Activated CD8-positive, alpha-beta T cell treated with anti-CD3 and anti-CD28 coated beads, Interleukin-2, amount 10 ng/mL, durations not matched to agents 7 days and 5 days (primary cell): ENCODE data around the gene ADGRF4. TPM values are rescaled to one million over a fixed set of nuclear protein-coding genes. Genes with fewer than 3 reads are reported as not detected.

Experiments used
- ATAC-seq: fragments of 150-1000 bp; cut with Tn5 transposase; one replicate; pipeline ENCODE4 v1.10.0; 2021; ENCODE audit warnings: moderate library complexity
- CTCF ChIA-PET: fragments of 350-600 bp; sonication (Branson Sonifier 250); formaldehyde crosslinking; loops from one replicate; lab custom pipeline; 2021; ENCODE audit warnings: antibody characterized with exemption; lab: Charles Lee
- POLR2A ChIA-PET: fragments of 350-600 bp; sonication (Branson Sonifier 250); formaldehyde crosslinking; loops from one replicate; lab custom pipeline; 2021; ENCODE audit warnings: antibody characterized with exemption; lab: Charles Lee
- DNase-seq: peaks from one replicate; pipeline ENCODE4 v3.0.0-alpha.2; 2020
- H3K27ac Mint-ChIP-seq: one replicate; pipeline ENCODE4 v1.8.0; 2021; ENCODE audit warnings: mild to moderate bottlenecking, mixed read lengths
- H3K27me3 Mint-ChIP-seq: one replicate; pipeline ENCODE4 v1.8.0; 2021; ENCODE audit warnings: low read depth, mixed read lengths
- H3K36me3 Mint-ChIP-seq: one replicate; pipeline ENCODE4 v1.8.0; 2021; ENCODE audit warnings: low read depth, mixed read lengths
- H3K4me1 Mint-ChIP-seq: one replicate; pipeline ENCODE4 v1.8.0; 2021; ENCODE audit warnings: low read depth, mixed read lengths
- H3K4me3 Mint-ChIP-seq: one replicate; pipeline ENCODE4 v1.8.0; 2021; ENCODE audit warnings: mild to moderate bottlenecking, mixed read lengths
- H3K9me3 Mint-ChIP-seq: one replicate; pipeline ENCODE4 v1.8.0; 2022; ENCODE audit warnings: mixed read lengths; ENCODE audit not compliant: insufficient read depth
- total RNA-seq, 2 experiments: library from RNA; stranded (reverse); gene quantifications; one replicate each; pipeline ENCODE4 v1.2.3, GENCODE V29; 2021

Gene ADGRF4
- total RNA-seq, 2 experiments from 2014 or later: not detected

DNA sequence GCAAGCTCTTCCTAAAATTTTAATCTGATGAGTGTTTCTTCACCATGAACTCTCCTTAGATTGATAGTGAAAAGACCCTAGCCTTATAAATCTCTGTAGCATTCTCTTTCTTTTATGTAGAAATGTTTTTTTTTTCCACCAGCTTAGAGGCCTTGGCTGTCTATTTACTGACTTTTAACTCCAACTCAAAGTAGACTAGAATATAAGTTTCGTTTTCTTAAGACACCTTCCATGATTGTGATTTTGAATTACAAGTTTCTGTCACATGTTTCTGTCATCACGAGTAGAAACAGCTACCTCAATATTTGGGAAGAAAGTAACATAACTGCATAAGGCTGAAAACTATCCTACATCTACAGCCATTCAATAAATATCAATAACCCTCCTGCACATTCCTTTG lies 17.8 kb downstream of the ADGRF4 start:
- Mint-ChIP-seq H3K27me3 (peaks cover 4% of the 10 kb centered on the region), H3K4me1 (peaks cover 3% of the 10 kb centered on the region), H3K36me3 (no peaks in the 10 kb centered on the region), H3K27ac (no peak overlapping the region), H3K4me3 (no peak overlapping the region), H3K9me3 (no peaks in the 10 kb centered on the region)
- ATAC-seq: no peak
- DNase-seq: no peak
- ChIA-PET CTCF (interaction anchor here (0.7 kb wide), 1 partner anchor 48 kb away, joined by 3 read pairs; no protein-coding TSS in a partner anchor), POLR2A (no interaction called here)

DNA sequence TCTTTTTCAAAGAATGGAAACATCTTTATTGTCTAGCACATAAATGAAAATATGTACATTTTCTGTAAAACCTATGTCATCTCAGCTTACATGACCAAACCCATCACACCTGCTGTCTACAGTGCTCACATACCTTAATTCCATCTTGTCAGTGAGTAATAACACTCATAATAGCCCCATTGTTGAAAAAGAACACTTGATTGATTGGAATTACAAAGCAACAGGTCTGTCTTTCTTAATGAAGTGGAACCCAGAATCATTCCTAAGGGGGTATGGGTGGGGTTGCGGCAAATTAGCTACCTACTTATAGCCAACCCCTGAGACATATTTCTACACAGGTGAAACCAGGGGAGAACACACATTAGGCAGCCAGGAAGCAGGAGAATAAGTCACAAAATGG lies 20.2 kb downstream of the ADGRF4 start:
- POLR2A ChIA-PET: no interaction called here
- CTCF ChIA-PET: no interaction called here
- DNase-seq (no peak), ATAC-seq (no peak)
- H3K27me3 Mint-ChIP-seq: no peaks in the 10 kb centered on the region
- no peaks in the 10 kb centered on the region for H3K9me3 Mint-ChIP-seq
- no peak overlapping the region for H3K27ac Mint-ChIP-seq
- no peak overlapping the region for H3K4me3 Mint-ChIP-seq
- no peaks in the 10 kb centered on the region for H3K36me3 Mint-ChIP-seq
- H3K4me1 Mint-ChIP-seq: peaks cover 13% of the 10 kb centered on the region

DNA sequence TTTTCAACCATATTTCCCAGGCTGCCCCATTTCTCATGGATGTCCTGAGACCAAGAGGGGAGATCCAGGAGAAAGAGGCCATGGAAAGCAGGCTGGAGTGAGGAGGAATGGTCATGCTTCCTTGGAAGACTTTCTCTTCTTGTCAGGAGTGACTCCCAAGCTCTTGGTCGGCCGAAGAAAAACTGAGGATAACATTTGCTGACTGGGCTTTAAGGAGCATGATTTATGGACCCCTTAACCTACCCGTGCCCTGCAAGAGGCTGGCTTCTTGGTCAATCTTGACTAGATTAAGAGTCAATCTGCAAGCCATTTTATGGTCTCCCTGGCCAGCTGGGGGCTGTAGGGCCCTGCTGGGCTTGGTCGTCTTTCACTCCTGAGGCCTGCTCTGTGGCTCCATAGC lies 22.8 kb downstream of the ADGRF4 start:
- no peak for DNase-seq
- Mint-ChIP-seq H3K36me3 (no peaks in the 10 kb centered on the region), H3K4me3 (no peak overlapping the region), H3K27me3 (no peaks in the 10 kb centered on the region), H3K4me1 (peaks cover 12% of the 10 kb centered on the region), H3K27ac (no peak overlapping the region), H3K9me3 (no peaks in the 10 kb centered on the region)
- ChIA-PET POLR2A (interaction anchor here (0.6 kb wide), 1 partner anchor 325 kb away, joined by 3 read pairs; no protein-coding TSS in a partner anchor), CTCF (interaction anchor here (0.9 to 1.4 kb wide), 2 partner anchors 10 to 13 kb away, joined by 3 read pairs; no protein-coding TSS in a partner anchor)
- no peak for ATAC-seq

DNA sequence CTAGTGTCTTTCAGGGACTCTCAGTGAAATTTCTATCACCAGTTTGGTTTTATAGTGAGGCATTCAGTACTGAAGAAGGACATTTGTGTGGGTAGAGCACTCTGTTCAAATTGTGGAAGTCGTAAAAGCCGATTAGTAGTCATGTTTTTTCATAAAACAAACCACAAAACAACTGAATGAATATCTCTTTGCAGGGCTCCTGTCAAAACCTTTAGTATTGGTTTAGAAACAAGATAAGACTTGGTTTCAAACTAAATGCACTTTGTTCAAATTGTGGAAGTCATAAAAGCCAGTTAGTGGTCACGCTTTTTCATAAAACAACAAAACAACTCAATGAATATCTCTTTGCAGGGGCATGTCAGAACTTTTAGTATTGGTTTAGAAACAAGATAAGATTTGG lies 23.8 kb downstream of the ADGRF4 start:
- H3K4me3 Mint-ChIP-seq: no peak overlapping the region
- H3K27ac Mint-ChIP-seq: no peak overlapping the region
- H3K27me3 Mint-ChIP-seq: no peaks in the 10 kb centered on the region
- ATAC-seq (no peak), DNase-seq (no peak)
- ChIA-PET POLR2A (no interaction called here), CTCF (interaction anchor here (1.3 kb wide), 1 partner anchor 13 kb away, joined by 4 read pairs; no protein-coding TSS in a partner anchor)
- H3K9me3 Mint-ChIP-seq: no peaks in the 10 kb centered on the region
- no peaks in the 10 kb centered on the region for H3K36me3 Mint-ChIP-seq
- peaks cover 12% of the 10 kb centered on the region for H3K4me1 Mint-ChIP-seq

DNA sequence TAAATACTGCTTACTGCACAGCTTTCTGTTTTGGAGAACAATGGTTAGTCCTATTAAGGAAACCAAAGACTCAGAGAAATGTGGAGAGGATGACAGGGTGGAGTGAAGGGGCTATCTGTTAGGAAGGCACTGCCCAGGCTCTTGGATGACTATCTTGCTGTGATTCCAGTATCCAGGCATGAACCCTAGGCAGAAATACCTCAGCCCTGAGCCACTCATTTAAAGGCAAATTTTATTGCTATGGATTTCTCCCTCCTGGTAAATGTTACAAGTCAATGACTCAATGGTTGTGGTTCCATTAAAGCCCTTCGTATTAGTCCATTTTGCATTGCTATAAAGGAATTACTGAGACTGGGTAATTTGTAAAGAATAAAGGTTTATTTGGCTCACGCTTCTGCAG lies 25.9 kb downstream of the ADGRF4 start:
- ATAC-seq (no peak), DNase-seq (no peak)
- CTCF ChIA-PET: interaction anchor here (1.4 kb wide), 1 partner anchor 10 kb away, joined by 4 read pairs; no protein-coding TSS in a partner anchor
- no peaks in the 10 kb centered on the region for H3K27me3 Mint-ChIP-seq
- no peak overlapping the region for H3K27ac Mint-ChIP-seq
- no peaks in the 10 kb centered on the region for H3K36me3 Mint-ChIP-seq
- POLR2A ChIA-PET: no interaction called here
- H3K9me3 Mint-ChIP-seq: no peaks in the 10 kb centered on the region
- H3K4me3 Mint-ChIP-seq: no peak overlapping the region
- H3K4me1 Mint-ChIP-seq: peaks cover 12% of the 10 kb centered on the region

DNA sequence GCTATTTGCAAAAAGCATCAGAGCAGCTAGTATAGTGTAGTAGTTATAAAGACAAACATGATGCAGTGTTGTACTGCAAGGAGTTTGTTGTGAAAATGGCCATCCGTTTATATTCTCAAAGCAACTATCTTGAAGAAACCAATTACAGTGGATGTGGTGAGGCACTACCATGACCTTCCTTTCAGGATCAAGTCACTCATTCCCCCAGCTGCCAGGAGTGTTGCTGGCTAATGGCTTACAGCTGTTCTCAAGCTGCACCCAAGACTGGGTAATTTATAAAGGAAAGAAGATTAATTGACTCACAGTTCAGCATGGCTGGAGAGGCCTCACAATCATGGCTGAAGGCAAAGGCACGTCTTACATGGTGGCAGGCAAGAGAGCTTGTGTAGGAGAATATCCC lies 29.0 kb downstream of the ADGRF4 start:
- CTCF ChIA-PET: no interaction called here

DNA sequence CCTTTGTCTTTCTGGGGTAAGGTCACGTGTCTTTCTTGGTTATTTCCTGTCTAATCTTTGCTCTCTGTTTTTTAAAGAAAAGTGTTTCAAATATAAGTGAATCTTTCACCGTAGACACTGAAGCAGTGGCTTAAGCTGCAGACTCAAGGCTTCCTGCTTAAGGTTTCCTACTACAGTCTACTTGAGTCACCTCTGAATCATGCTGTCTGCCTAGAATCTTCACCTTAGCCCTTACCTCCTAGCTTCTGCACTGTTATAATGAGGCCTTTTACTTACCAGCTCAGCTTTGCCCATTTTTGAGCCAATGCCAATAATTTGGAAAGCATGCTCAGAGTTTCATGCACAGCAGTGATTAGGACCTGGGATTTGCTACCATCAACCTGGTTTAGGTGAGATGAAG lies 30.6 kb downstream of the ADGRF4 start:
- H3K4me3 Mint-ChIP-seq: no peak overlapping the region
- ATAC-seq (no peak), DNase-seq (no peak)
- CTCF ChIA-PET: interaction anchor here (0.9 to 2.3 kb wide), 3 partner anchors 70 to 315 kb away, joined by 3 to 12 read pairs (median 4); no protein-coding TSS in a partner anchor
- no peaks in the 10 kb centered on the region for H3K9me3 Mint-ChIP-seq
- H3K36me3 Mint-ChIP-seq: no peaks in the 10 kb centered on the region
- POLR2A ChIA-PET: no interaction called here
- H3K27ac Mint-ChIP-seq: no peak overlapping the region
- peaks cover 5% of the 10 kb centered on the region for H3K4me1 Mint-ChIP-seq
- no peaks in the 10 kb centered on the region for H3K27me3 Mint-ChIP-seq

More for the DNA sequence above, 29.0 kb downstream of the ADGRF4 start:
- H3K4me1 Mint-ChIP-seq: peaks cover 10% of the 10 kb centered on the region
- DNase-seq (no peak), ATAC-seq (no peak)
- no peaks in the 10 kb centered on the region for H3K9me3 Mint-ChIP-seq
- H3K36me3 Mint-ChIP-seq: no peaks in the 10 kb centered on the region
- no peak overlapping the region for H3K27ac Mint-ChIP-seq
- H3K27me3 Mint-ChIP-seq: no peaks in the 10 kb centered on the region
- POLR2A ChIA-PET: no interaction called here
- H3K4me3 Mint-ChIP-seq: no peak overlapping the region

DNA sequence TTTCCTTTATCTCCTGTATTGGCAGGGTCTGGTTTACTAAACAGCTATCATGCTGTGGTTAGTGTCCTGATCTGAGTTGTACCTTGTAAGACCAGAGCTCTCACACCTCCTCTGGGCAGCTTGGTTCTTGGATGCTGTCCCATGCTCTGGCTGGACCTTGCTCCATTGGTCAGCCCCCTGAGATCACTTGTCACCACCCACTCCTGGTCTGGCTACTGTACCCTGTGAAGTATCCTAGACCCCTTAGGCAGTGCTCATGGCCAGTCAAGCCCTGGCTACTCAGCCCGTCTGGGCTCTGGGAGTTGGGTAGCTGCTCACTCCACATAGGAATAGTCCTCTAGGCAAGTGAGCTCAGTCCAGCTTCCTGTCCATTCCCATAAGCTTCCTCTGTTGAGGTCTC lies 31.1 kb downstream of the ADGRF4 start:
- H3K27ac Mint-ChIP-seq: no peak overlapping the region
- ChIA-PET POLR2A (no interaction called here), CTCF (interaction anchor here (0.9 to 2.3 kb wide), 4 partner anchors 51 to 315 kb away, joined by 3 to 12 read pairs (median 4); no protein-coding TSS in a partner anchor)
- no peaks in the 10 kb centered on the region for H3K27me3 Mint-ChIP-seq
- no peak overlapping the region for H3K4me3 Mint-ChIP-seq
- no peaks in the 10 kb centered on the region for H3K36me3 Mint-ChIP-seq
- H3K9me3 Mint-ChIP-seq: no peaks in the 10 kb centered on the region
- ATAC-seq (no peak), DNase-seq (no peak)
- peaks cover 5% of the 10 kb centered on the region for H3K4me1 Mint-ChIP-seq

DNA sequence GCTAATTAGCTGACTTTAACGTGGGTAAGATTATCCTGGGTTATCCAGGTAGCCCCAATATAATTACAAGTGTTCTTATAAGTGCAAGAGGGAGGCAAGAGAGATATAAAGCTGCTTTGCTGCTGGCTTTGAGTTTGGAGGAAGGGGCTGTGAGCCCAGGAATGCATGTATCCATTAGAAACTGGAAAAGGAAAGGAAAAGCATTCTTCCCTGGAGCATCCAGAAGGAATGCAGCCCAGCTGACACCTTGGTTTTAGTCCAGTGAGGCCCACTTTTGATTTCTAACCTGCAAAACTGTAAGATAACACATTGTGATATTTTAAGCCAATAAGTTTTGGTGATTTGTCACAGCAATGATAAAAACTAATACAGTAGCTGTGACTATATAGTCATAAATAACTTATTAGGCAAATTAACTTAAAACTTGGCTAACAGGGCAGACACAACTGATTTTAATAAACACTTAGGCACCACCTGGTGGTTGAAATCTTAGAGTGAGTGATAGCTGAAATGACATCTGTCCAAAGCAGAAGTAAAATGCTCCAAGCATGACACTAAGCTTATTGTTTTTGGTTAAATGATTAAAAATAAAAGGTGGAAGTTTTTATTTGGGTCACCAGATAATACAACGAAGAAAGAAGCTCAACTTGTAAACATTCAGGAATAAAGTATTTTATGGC lies 35.6 kb downstream of the ADGRF4 start:
- ChIA-PET CTCF (interaction anchor here (0.7 to 3.3 kb wide), 17 partner anchors 9 to 325 kb away, joined by 3 to 63 read pairs (median 5); no protein-coding TSS in a partner anchor), POLR2A (no interaction called here)
- DNase-seq: no peak
- Mint-ChIP-seq H3K4me3 (no peak overlapping the region), H3K27me3 (no peaks in the 10 kb centered on the region), H3K9me3 (no peaks in the 10 kb centered on the region), H3K36me3 (no peaks in the 10 kb centered on the region), H3K4me1 (peaks cover 3% of the 10 kb centered on the region), H3K27ac (no peak overlapping the region)
- no peak for ATAC-seq

DNA sequence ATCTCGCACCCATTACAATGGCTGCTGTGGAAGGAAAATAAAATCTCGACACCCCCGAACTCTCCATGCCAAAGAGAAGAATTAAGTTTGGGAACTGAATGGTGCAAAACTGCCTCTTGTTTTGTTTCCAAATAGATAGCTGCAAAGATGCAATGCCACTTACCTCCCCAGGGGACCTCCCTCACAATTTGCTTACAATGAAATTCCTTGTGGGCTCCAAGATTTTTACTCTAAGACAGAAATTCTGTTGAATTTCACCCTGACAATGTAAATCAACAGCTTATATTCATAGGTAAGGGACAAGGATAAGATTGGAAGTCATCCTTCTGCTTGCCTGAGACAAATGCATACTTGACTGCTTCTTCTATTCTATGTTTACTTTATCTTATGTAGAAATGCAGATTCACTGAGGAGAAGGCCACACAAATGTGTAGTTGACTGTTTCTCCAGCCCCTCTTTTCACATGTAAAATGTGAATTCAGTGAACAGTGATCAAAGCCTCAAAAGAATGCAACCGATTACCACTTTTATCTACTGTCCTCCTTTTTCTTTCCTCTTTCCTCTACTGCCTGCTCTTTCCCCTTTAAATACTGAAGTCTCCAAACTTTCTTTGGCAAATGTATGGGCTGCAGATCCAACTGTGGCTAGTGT lies 36.6 kb downstream of the ADGRF4 start:
- no peak overlapping the region for H3K27ac Mint-ChIP-seq
- no peak overlapping the region for H3K4me3 Mint-ChIP-seq
- no peak for ATAC-seq

DNA sequence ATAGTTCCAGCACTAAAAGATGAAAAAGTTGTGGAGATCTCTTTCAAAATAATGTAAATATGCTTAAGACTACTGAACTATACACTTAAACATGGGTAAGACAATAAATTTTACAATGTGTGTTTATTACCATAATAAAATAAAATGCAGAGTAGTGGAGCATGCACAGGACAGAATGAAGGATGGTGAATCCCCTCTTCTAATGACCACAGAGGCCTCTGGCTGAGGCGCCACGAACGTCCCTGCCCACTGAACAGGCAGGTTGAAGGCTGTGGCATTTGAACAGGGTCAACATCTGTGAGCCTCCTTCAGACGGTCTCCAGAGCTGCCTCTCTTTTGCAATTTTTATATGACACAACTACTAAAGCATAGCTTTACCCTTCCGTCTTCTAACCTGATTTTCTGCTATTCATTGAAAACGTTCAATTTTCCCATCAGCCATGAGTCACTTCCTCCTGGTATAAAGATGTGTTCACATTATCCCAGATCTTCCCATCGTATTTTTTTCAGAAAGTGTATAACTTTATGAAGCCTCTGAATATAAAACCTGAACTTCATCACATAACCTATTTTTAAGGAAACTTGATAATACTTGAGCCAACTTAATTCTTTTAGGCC lies 37.8 kb downstream of the ADGRF4 start:
- ChIA-PET POLR2A (no interaction called here), CTCF (no interaction called here)

More for the DNA sequence above, 36.6 kb downstream of the ADGRF4 start:
- DNase-seq: no peak
- no peaks in the 10 kb centered on the region for H3K36me3 Mint-ChIP-seq
- no peaks in the 10 kb centered on the region for H3K27me3 Mint-ChIP-seq
- ChIA-PET CTCF (interaction anchor here (0.7 to 3.3 kb wide), 17 partner anchors 10 to 326 kb away, joined by 3 to 63 read pairs (median 5); no protein-coding TSS in a partner anchor), POLR2A (no interaction called here)
- no peaks in the 10 kb centered on the region for H3K4me1 Mint-ChIP-seq
- H3K9me3 Mint-ChIP-seq: no peaks in the 10 kb centered on the region

More for the DNA sequence above, 37.8 kb downstream of the ADGRF4 start:
- no peaks in the 10 kb centered on the region for H3K36me3 Mint-ChIP-seq
- H3K27me3 Mint-ChIP-seq: no peaks in the 10 kb centered on the region
- H3K4me3 Mint-ChIP-seq: no peak overlapping the region
- ATAC-seq (no peak), DNase-seq (no peak)
- no peak overlapping the region for H3K27ac Mint-ChIP-seq
- no peaks in the 10 kb centered on the region for H3K9me3 Mint-ChIP-seq
- H3K4me1 Mint-ChIP-seq: no peaks in the 10 kb centered on the region
